OCI-LY3 (cell line): ENCODE measurements around the gene DOCK2.

ENCODE experiments used
- CTCF ChIP-seq: fragments of 200-600, 300-600 bp; sonication (generic); IDR thresholded peaks from 2 replicates; pipeline ENCODE4 v1.5.1; 2014; ENCODE audit warnings: antibody characterized with exemption, low read length, low read depth
- EZH2phosphoT487 ChIP-seq: fragments of 200-600 bp; shearing (Covaris generic); IDR thresholded peaks from 2 replicates; pipeline ENCODE4 v1.6.1; 2018; ENCODE audit warnings: antibody characterized with exemption, mixed run types, low read depth

- TF ChIP-seq CTCF (no peak), EZH2phosphoT487 (no peak)
Measured at GRCh38 chr5:169999621-170000020, 362.5 kb downstream of the DOCK2 start.
